Measurements from ENCODE around the gene ME1. TPM values are rescaled to one million over a fixed set of nuclear protein-coding genes. Genes with fewer than 3 reads are reported as not detected.

ME1 gene
- total RNA-seq, 1 donor from 2014 or later: 2.6 TPM

DNA sequence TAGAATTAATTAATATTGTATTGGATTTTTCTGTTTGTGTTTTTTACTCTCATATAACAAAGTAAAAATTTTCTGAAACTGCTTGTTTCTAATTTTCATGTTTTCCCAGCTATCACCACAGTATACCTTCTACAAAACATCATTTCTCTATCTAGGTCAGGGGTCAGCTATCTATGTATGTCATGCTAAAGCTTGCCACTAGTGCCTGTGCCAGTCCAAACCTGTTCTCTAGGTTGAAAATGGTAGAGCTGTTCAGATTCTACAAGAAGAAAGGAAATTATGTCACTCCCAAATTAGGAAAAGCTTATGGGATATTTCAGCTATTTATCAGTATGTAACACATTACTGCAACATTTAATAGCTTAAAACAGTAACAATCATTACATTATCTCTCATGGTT, 5.8 kb upstream of the ME1 start:
- no peak overlapping the region for H3K4me3 ChIP-seq (ENCODE audit: low read length in 3 of 3)
- no peaks in the 10 kb centered on the region for H3K27me3 ChIP-seq (ENCODE audit: control insufficient read depth in 3 of 3, insufficient read depth in 3 of 3, low read length in 3 of 3)
- peaks cover 0 to under 1% (median 0%) of the 10 kb centered on the region in 3 donors for H3K4me1 ChIP-seq (ENCODE audit: control insufficient read depth in 3 of 3, insufficient read depth in 3 of 3, low read length in 3 of 3)
- no peaks in the 10 kb centered on the region for H3K36me3 ChIP-seq (ENCODE audit: control insufficient read depth in 3 of 3, insufficient read depth in 3 of 3, low read length in 3 of 3)
- no peaks in the 10 kb centered on the region for H3K9me3 ChIP-seq (ENCODE audit: control insufficient read depth in 3 of 3, low read length in 3 of 3)
- H3K9ac ChIP-seq (ENCODE audit: low read depth in 1 of 3, low read length in 3 of 3): no peak overlapping the region
- H3K27ac ChIP-seq (ENCODE audit: low read depth, low read length): no peak overlapping the region

DNA sequence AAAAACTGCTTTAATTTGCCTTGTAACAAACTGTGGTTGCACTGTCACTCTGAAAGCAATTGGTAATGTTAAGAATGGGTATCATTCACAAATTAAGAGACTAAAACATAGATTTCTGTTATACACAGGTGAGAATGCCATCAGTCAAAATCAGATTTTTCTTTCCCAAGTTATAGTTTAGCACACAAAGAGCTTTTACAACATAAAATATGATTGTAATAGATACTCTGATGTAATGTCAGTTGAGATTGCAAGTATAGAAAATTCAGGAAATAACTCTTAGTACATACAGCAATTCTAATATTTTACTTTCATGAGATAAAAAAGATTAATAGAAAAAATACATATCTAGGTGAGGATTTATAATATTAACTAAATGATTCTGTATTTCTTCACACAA, 2.3 kb upstream of the ME1 start:
- H3K4me1 ChIP-seq (ENCODE audit: control insufficient read depth in 3 of 3, insufficient read depth in 3 of 3, low read length in 3 of 3): peaks cover 5 to 7% (median 5%) of the 10 kb centered on the region in 3 donors
- no peak overlapping the region for H3K9ac ChIP-seq (ENCODE audit: low read depth in 1 of 3, low read length in 3 of 3)
- H3K4me3 ChIP-seq (ENCODE audit: low read length in 3 of 3): no peak overlapping the region
- H3K27me3 ChIP-seq (ENCODE audit: control insufficient read depth in 3 of 3, insufficient read depth in 3 of 3, low read length in 3 of 3): no peaks in the 10 kb centered on the region
- no peak overlapping the region for H3K27ac ChIP-seq (ENCODE audit: low read depth, low read length)
- no peaks in the 10 kb centered on the region for H3K9me3 ChIP-seq (ENCODE audit: control insufficient read depth in 3 of 3, low read length in 3 of 3)
- H3K36me3 ChIP-seq (ENCODE audit: control insufficient read depth in 3 of 3, insufficient read depth in 3 of 3, low read length in 3 of 3): no peaks in the 10 kb centered on the region

DNA sequence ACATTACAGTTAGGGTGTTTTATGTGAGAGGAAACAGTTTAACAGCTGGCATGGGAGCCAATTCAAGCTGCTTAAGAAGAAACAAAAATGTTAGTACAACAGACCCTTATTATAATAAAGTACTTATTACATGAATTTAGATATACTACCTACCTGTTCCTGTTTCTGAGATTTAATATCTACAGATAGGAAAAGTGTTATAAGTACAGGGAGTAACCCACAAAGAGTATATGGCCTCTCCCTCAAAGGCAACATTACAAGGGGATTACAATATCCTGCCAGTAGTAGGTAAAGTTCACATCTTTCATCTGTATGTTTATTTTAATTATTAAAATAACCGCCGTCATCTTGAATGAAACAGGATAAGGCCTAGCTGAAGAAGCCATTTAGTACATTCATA, 1.8 kb upstream of the ME1 start:
- no peaks in the 10 kb centered on the region for H3K27me3 ChIP-seq (ENCODE audit: control insufficient read depth in 3 of 3, insufficient read depth in 3 of 3, low read length in 3 of 3)
- peaks cover 5 to 7% (median 5%) of the 10 kb centered on the region in 3 donors for H3K4me1 ChIP-seq (ENCODE audit: control insufficient read depth in 3 of 3, insufficient read depth in 3 of 3, low read length in 3 of 3)
- no peak overlapping the region for H3K4me3 ChIP-seq (ENCODE audit: low read length in 3 of 3)
- no peak overlapping the region for H3K9ac ChIP-seq (ENCODE audit: low read depth in 1 of 3, low read length in 3 of 3)
- H3K9me3 ChIP-seq (ENCODE audit: control insufficient read depth in 3 of 3, low read length in 3 of 3): no peaks in the 10 kb centered on the region
- H3K36me3 ChIP-seq (ENCODE audit: control insufficient read depth in 3 of 3, insufficient read depth in 3 of 3, low read length in 3 of 3): no peaks in the 10 kb centered on the region
- H3K27ac ChIP-seq (ENCODE audit: low read depth, low read length): peak overlapping the region; percentile 83

DNA sequence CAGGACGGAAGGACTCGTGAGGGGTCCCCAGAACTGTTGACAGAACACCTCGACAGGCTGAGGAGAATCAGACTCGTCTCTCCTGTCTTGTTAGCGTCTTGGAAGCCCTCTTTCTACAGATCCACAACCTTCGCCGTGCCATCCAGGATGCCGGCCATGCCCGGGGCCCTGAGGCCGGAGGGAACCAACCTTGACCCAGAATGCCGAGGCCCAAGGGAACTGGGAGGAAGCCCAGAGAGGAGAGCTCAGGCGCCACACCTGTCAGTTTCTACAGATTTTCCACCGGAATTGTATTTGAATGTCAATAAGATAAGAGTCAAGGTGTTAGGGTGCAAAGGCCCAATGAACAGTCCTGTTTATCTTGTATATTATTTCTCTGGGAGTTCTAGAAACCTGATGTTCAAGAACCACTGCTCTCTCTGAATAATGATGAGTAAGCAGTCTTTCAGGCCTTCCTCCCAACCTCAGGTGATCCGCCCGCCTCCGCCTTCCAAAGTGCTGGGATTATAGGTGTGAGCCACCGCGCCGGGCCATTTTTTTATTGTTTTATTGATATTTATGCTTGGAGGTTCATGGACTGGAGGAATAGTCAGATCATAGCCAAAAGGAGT, 799 bp upstream of the ME1 start:
- Histone ChIP-seq H3K27ac (ENCODE audit: low read depth, low read length) (peak overlapping the region; percentile 83), H3K36me3 (ENCODE audit: control insufficient read depth in 3 of 3, insufficient read depth in 3 of 3, low read length in 3 of 3) (no peaks in the 10 kb centered on the region), H3K27me3 (ENCODE audit: control insufficient read depth in 3 of 3, insufficient read depth in 3 of 3, low read length in 3 of 3) (no peaks in the 10 kb centered on the region), H3K9ac (ENCODE audit: low read depth in 1 of 3, low read length in 3 of 3) (peak overlapping the region; percentile 34 to 88 (median 88)), H3K9me3 (ENCODE audit: control insufficient read depth in 3 of 3, low read length in 3 of 3) (no peaks in the 10 kb centered on the region), H3K4me3 (ENCODE audit: low read length in 3 of 3) (peak overlapping the region; percentile 17 to 89 (median 64)), H3K4me1 (ENCODE audit: control insufficient read depth in 3 of 3, insufficient read depth in 3 of 3, low read length in 3 of 3) (peaks cover 5 to 7% (median 5%) of the 10 kb centered on the region in 3 donors)

DNA sequence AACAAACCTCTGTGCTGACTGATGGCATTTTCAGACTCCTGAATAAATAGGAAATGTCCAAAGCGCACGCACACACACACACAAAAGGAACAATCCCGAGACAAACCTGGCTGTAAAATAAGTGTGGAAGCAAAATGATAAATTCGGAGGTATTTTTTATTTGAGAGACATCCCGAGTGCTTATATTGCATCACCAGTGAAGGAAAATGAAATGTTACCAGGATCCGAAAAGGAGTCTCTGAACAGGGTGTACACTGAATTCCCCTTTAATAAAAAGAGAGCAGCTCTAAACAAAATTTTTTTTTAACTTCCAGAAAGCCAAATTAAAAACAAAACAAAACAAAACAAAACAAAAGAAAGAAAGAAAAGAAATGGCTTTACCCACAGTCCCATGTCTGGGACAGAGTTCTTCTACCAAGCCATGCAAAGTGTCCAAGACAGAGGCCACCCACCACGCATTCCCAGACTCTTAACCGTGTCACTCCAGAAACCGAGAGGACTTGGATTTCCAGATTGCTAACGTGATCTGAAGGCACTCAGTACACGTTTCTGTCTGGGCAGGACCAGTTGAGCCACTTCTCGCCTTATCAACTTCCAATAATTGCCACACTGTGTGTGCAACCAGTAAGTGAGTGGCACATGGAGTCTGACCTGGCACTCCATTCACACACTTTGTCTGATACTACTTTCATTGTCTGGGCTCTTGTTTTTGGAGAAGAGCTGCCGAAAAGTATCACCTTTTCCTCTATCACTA, 817 bp downstream of the ME1 start:
- peak overlapping the region; percentile 83 for H3K27ac ChIP-seq (ENCODE audit: low read depth, low read length)
- H3K4me3 ChIP-seq (ENCODE audit: low read length in 3 of 3): peak overlapping the region; percentile 64 to 94 (median 89)
- no peaks in the 10 kb centered on the region for H3K9me3 ChIP-seq (ENCODE audit: control insufficient read depth in 3 of 3, low read length in 3 of 3)
- peak overlapping the region; percentile 83 to 88 (median 88) for H3K9ac ChIP-seq (ENCODE audit: low read depth in 1 of 3, low read length in 3 of 3)
- H3K36me3 ChIP-seq (ENCODE audit: control insufficient read depth in 3 of 3, insufficient read depth in 3 of 3, low read length in 3 of 3): peaks cover 0 to 2% (median 0%) of the 10 kb centered on the region in 3 donors
- no peaks in the 10 kb centered on the region for H3K27me3 ChIP-seq (ENCODE audit: control insufficient read depth in 3 of 3, insufficient read depth in 3 of 3, low read length in 3 of 3)
- peaks cover 5 to 7% (median 5%) of the 10 kb centered on the region in 3 donors for H3K4me1 ChIP-seq (ENCODE audit: control insufficient read depth in 3 of 3, insufficient read depth in 3 of 3, low read length in 3 of 3)

DNA sequence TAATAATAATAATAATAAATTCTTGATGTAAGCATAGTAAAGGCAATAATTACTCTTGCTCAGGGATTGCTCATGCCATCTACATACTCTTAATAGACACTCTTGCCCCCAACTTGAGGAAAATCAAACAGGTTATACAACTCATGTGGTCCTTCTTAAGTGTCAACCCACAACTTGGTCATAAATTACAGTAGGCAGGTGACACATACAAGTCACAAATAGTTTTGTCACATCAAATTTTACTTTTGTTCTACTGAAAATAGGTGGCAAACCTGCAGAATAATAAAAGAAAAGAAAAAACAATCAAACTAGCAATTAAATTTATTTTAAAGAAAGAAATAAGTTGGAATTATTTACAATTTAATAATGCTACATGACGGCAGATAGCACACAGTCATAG, 1.6 kb downstream of the ME1 start:
- peak overlapping the region in 2 of 3 donors; percentile 64 to 94 for H3K4me3 ChIP-seq (ENCODE audit: low read length in 3 of 3)
- peak overlapping the region in 2 of 3 donors; percentile 83 to 88 for H3K9ac ChIP-seq (ENCODE audit: low read depth in 1 of 3, low read length in 3 of 3)
- H3K36me3 ChIP-seq (ENCODE audit: control insufficient read depth in 3 of 3, insufficient read depth in 3 of 3, low read length in 3 of 3): peaks cover 0 to 2% (median 0%) of the 10 kb centered on the region in 3 donors
- no peaks in the 10 kb centered on the region for H3K27me3 ChIP-seq (ENCODE audit: control insufficient read depth in 3 of 3, insufficient read depth in 3 of 3, low read length in 3 of 3)
- no peaks in the 10 kb centered on the region for H3K9me3 ChIP-seq (ENCODE audit: control insufficient read depth in 3 of 3, low read length in 3 of 3)
- H3K4me1 ChIP-seq (ENCODE audit: control insufficient read depth in 3 of 3, insufficient read depth in 3 of 3, low read length in 3 of 3): peaks cover 5 to 7% (median 5%) of the 10 kb centered on the region in 3 donors
- H3K27ac ChIP-seq (ENCODE audit: low read depth, low read length): no peak overlapping the region

DNA sequence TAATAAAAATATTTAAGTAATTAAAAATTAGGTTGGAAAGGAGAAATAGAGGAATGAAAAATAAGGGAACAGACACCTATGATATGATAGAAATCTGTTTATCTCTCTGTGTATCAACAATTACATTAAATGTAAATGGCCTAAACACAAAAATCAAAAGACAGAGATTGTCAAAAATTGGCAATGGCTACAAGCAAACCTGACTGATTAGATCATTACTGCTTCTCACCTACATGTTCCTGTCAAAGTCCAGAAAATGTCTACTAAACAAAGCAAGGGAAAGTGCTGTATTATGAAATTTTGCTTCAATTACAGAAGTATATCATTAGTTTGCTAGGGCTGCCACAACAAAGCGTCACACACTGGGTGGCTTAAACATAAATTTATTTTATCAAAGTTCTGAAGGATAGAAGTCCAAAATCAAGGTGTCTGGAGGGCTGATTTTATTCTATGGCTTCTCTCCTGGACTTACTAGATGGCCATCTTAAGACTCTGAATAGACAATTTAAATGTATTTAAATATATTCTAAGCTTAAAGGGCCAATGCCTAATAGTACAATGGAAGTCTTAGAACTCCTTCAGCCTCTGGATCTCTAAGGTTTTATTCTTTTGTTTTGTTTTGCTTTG, 6.3 kb downstream of the ME1 start:
- H3K4me1 ChIP-seq (ENCODE audit: control insufficient read depth in 3 of 3, insufficient read depth in 3 of 3, low read length in 3 of 3): no peaks in the 10 kb centered on the region
- no peak overlapping the region for H3K27ac ChIP-seq (ENCODE audit: low read depth, low read length)
- no peaks in the 10 kb centered on the region for H3K27me3 ChIP-seq (ENCODE audit: control insufficient read depth in 3 of 3, insufficient read depth in 3 of 3, low read length in 3 of 3)
- peaks cover 0 to 2% (median 0%) of the 10 kb centered on the region in 3 donors for H3K36me3 ChIP-seq (ENCODE audit: control insufficient read depth in 3 of 3, insufficient read depth in 3 of 3, low read length in 3 of 3)
- no peak overlapping the region for H3K9ac ChIP-seq (ENCODE audit: low read depth in 1 of 3, low read length in 3 of 3)
- H3K9me3 ChIP-seq (ENCODE audit: control insufficient read depth in 3 of 3, low read length in 3 of 3): no peaks in the 10 kb centered on the region
- no peak overlapping the region for H3K4me3 ChIP-seq (ENCODE audit: low read length in 3 of 3)

DNA sequence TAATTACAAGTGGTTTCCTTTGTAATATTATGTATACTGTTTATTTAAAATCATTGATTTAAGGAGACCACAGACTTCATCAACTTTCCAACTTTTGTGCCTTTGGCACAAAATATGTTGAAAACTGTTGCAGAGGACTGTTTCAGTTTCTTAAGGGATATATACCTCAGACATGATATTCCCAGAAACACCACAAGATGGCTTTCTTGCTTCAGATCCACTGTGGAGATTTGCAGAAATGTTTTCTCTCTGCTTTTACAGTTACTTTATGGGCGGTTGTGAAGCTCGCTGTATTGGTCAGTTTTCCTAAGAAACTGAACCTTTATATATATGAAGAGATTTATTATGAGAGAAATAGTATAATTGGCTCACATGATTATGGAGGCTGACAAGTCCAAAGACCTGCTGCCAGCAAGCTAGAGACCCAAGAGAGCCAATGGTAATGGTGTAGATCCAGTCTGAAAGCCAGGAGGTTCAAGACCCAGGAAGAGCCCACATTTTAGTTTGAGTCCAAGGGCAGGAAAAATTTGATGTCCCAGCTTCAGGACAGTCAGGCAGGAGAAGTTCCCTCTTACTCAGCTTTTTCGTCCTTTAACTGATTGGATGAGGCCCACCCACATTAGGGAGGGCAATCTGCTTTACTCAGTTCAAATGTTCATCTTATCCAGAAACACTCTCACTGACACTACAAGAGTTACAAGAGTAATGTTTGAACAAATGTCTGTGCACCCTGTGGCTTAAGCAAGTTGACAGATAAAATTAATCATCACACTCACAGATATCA, 12.8 kb downstream of the ME1 start:
- no peaks in the 10 kb centered on the region for H3K36me3 ChIP-seq (ENCODE audit: control insufficient read depth in 3 of 3, insufficient read depth in 3 of 3, low read length in 3 of 3)
- H3K27me3 ChIP-seq (ENCODE audit: control insufficient read depth in 3 of 3, insufficient read depth in 3 of 3, low read length in 3 of 3): no peaks in the 10 kb centered on the region
- H3K9me3 ChIP-seq (ENCODE audit: control insufficient read depth in 3 of 3, low read length in 3 of 3): no peaks in the 10 kb centered on the region
- no peak overlapping the region for H3K27ac ChIP-seq (ENCODE audit: low read depth, low read length)
- H3K4me1 ChIP-seq (ENCODE audit: control insufficient read depth in 3 of 3, insufficient read depth in 3 of 3, low read length in 3 of 3): no peaks in the 10 kb centered on the region
- H3K4me3 ChIP-seq (ENCODE audit: low read length in 3 of 3): no peak overlapping the region
- no peak overlapping the region for H3K9ac ChIP-seq (ENCODE audit: low read depth in 1 of 3, low read length in 3 of 3)

DNA sequence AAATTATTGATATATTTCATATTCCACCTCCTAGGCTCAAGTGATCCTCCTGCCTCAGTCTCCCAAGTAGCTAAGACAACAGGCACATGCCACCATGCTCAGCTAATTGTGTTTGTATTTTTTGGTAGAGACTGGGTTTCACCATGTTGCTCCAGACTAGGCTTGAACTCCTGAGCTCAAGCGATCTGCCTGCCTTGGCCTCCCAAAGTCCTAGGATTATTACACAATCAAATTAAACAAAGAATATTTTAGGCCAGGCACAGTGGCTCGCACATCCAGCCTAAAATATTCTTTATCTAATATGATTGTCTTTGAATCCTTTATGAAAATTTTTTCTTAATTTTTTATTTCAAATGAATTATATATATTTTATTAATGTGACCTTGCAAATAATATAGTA, 17.8 kb downstream of the ME1 start:
- no peaks in the 10 kb centered on the region for H3K36me3 ChIP-seq (ENCODE audit: control insufficient read depth in 3 of 3, insufficient read depth in 3 of 3, low read length in 3 of 3)
- no peaks in the 10 kb centered on the region for H3K4me1 ChIP-seq (ENCODE audit: control insufficient read depth in 3 of 3, insufficient read depth in 3 of 3, low read length in 3 of 3)
- no peaks in the 10 kb centered on the region for H3K9me3 ChIP-seq (ENCODE audit: control insufficient read depth in 3 of 3, low read length in 3 of 3)
- no peaks in the 10 kb centered on the region for H3K27me3 ChIP-seq (ENCODE audit: control insufficient read depth in 3 of 3, insufficient read depth in 3 of 3, low read length in 3 of 3)
- H3K27ac ChIP-seq (ENCODE audit: low read depth, low read length): no peak overlapping the region
- no peak overlapping the region for H3K4me3 ChIP-seq (ENCODE audit: low read length in 3 of 3)
- H3K9ac ChIP-seq (ENCODE audit: low read depth in 1 of 3, low read length in 3 of 3): no peak overlapping the region
